WTC11 (cell line): ENCODE measurements around the gene KATNA1.

Experiments
- CTCF ChIP-seq: fragments of 200-600 bp; IDR thresholded peaks from 2 replicates; pipeline ENCODE4 v1.8.0; 2022; ENCODE audit warnings: antibody characterized with exemption
- ETV6 ChIP-seq: sonication (generic); formaldehyde crosslinking; IDR thresholded peaks from 2 replicates; pipeline ENCODE4 v1.8.1; 2022; ENCODE audit warnings: mild to moderate bottlenecking, missing genetic modification reagents
- FOXJ3 ChIP-seq: sonication (generic); formaldehyde crosslinking; IDR thresholded peaks from 2 replicates; pipeline ENCODE4 v1.9.0; 2021; ENCODE audit warnings: missing genetic modification reagents, mild to moderate bottlenecking, borderline replicate concordance
- OVOL2 ChIP-seq: fragments of 250-450 bp; sonication (Bioruptor Pico); IDR thresholded peaks from 2 replicates; pipeline ENCODE4 v1.9.0; 2021; ENCODE audit warnings: mild to moderate bottlenecking, borderline replicate concordance
- ZNF396 ChIP-seq: fragments of 250-450 bp; sonication (Bioruptor Pico); IDR thresholded peaks from 2 replicates; pipeline ENCODE4 v1.8.0; 2021; ENCODE audit warnings: mild to moderate bottlenecking, moderate library complexity, borderline replicate concordance
- TF ChIP-seq, protein P1 (sequence below): sonication (generic); formaldehyde crosslinking; IDR thresholded peaks from 2 replicates; pipeline ENCODE4 v1.8.1; 2023; ENCODE audit warnings: mild to moderate bottlenecking, missing genetic modification reagents, borderline replicate concordance
- TF ChIP-seq, protein P2 (sequence below): sonication (generic); formaldehyde crosslinking; IDR thresholded peaks from 2 replicates; pipeline ENCODE4 v1.8.0; 2022; ENCODE audit warnings: mild to moderate bottlenecking, missing genetic modification reagents
- TF ChIP-seq, protein P3 (sequence below): sonication (generic); formaldehyde crosslinking; IDR thresholded peaks from 2 replicates; pipeline ENCODE4 v1.8.1; 2023; ENCODE audit warnings: mild to moderate bottlenecking, missing genetic modification reagents, moderate library complexity
- TF ChIP-seq, protein P4 (sequence below): sonication (generic); formaldehyde crosslinking; IDR thresholded peaks from 2 replicates; pipeline ENCODE4 v1.8.0; 2022; ENCODE audit warnings: mild to moderate bottlenecking, missing genetic modification reagents

GRCh38 chr6:149614337-149614736 lies 34.2 kb downstream of the KATNA1 start:
- TF ChIP-seq CTCF: no peak
- TF ChIP-seq, protein P1, sequence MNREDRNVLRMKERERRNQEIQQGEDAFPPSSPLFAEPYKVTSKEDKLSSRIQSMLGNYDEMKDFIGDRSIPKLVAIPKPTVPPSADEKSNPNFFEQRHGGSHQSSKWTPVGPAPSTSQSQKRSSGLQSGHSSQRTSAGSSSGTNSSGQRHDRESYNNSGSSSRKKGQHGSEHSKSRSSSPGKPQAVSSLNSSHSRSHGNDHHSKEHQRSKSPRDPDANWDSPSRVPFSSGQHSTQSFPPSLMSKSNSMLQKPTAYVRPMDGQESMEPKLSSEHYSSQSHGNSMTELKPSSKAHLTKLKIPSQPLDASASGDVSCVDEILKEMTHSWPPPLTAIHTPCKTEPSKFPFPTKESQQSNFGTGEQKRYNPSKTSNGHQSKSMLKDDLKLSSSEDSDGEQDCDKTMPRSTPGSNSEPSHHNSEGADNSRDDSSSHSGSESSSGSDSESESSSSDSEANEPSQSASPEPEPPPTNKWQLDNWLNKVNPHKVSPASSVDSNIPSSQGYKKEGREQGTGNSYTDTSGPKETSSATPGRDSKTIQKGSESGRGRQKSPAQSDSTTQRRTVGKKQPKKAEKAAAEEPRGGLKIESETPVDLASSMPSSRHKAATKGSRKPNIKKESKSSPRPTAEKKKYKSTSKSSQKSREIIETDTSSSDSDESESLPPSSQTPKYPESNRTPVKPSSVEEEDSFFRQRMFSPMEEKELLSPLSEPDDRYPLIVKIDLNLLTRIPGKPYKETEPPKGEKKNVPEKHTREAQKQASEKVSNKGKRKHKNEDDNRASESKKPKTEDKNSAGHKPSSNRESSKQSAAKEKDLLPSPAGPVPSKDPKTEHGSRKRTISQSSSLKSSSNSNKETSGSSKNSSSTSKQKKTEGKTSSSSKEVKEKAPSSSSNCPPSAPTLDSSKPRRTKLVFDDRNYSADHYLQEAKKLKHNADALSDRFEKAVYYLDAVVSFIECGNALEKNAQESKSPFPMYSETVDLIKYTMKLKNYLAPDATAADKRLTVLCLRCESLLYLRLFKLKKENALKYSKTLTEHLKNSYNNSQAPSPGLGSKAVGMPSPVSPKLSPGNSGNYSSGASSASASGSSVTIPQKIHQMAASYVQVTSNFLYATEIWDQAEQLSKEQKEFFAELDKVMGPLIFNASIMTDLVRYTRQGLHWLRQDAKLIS: no peak
- TF ChIP-seq FOXJ3 (CRISPR knock-in tag): no peak
- TF ChIP-seq, protein P2, sequence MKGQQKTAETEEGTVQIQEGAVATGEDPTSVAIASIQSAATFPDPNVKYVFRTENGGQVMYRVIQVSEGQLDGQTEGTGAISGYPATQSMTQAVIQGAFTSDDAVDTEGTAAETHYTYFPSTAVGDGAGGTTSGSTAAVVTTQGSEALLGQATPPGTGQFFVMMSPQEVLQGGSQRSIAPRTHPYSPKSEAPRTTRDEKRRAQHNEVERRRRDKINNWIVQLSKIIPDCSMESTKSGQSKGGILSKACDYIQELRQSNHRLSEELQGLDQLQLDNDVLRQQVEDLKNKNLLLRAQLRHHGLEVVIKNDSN (CRISPR knock-in tag): no peak
- TF ChIP-seq ETV6: no peak
- TF ChIP-seq, protein P3, sequence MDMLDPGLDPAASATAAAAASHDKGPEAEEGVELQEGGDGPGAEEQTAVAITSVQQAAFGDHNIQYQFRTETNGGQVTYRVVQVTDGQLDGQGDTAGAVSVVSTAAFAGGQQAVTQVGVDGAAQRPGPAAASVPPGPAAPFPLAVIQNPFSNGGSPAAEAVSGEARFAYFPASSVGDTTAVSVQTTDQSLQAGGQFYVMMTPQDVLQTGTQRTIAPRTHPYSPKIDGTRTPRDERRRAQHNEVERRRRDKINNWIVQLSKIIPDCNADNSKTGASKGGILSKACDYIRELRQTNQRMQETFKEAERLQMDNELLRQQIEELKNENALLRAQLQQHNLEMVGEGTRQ (CRISPR knock-in tag): no peak
- no peak for TF ChIP-seq OVOL2
- no peak for TF ChIP-seq ZNF396
- TF ChIP-seq, protein P4, sequence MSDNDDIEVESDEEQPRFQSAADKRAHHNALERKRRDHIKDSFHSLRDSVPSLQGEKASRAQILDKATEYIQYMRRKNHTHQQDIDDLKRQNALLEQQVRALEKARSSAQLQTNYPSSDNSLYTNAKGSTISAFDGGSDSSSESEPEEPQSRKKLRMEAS (CRISPR knock-in tag): no peak
